ENCODE measurements around the gene MIA2. TPM values are rescaled to one million over a fixed set of nuclear protein-coding genes. Genes with fewer than 3 reads are reported as not detected.

MIA2 gene
- total and polyA plus RNA-seq, 4 donors, result 39.2 to 106 (median 56.4) TPM

GRCh38 chr14:39365354-39365753, 131.6 kb downstream of the MIA2 start:
- no peak for DNase-seq (ENCODE audit: low spot score)
- Histone ChIP-seq H3K9me3 (ENCODE audit: control insufficient read depth in 4 of 4, low read length in 3 of 4) (no peaks in the 10 kb centered on the region), H3K36me3 (ENCODE audit: control insufficient read depth in 4 of 4, insufficient read depth in 3 of 4, low read depth in 1 of 4, low read length in 3 of 4) (peaks cover 0 to 7% (median 1%) of the 10 kb centered on the region in 4 donors), H3K27me3 (ENCODE audit: control insufficient read depth in 4 of 4, insufficient read depth in 4 of 4, low read length in 3 of 4) (no peaks in the 10 kb centered on the region), H3K27ac (ENCODE audit: low read depth in 1 of 2, low read length in 2 of 2) (no peak overlapping the region), H3K9ac (ENCODE audit: low read depth in 1 of 2, low read length in 2 of 2) (no peak overlapping the region), H3K4me3 (ENCODE audit: low read depth in 1 of 3, low read length in 3 of 3) (no peak overlapping the region), H3K4me1 (ENCODE audit: control insufficient read depth in 4 of 4, insufficient read depth in 4 of 4, low read length in 3 of 4) (peaks cover 0 to 2% (median 0%) of the 10 kb centered on the region in 4 donors)
- TF ChIP-seq FOXA2 (IDR thresholded peaks at IDR 0.05) (no peak), ZBTB33 (IDR thresholded peaks at IDR 0.05) (no peak), EGR1 (IDR thresholded peaks at IDR 0.05; ENCODE audit: low read depth in 2 of 2) (no peak), JUND (IDR thresholded peaks at IDR 0.05) (no peak), MAX (IDR thresholded peaks at IDR 0.05) (no peak), SP1 (IDR thresholded peaks at IDR 0.05) (no peak), FOXA1 (IDR thresholded peaks at IDR 0.05) (no peak), HNF4A (conservative IDR thresholded peaks at IDR 0.05) (no peak)
- TF ChIP-seq, protein P1, sequence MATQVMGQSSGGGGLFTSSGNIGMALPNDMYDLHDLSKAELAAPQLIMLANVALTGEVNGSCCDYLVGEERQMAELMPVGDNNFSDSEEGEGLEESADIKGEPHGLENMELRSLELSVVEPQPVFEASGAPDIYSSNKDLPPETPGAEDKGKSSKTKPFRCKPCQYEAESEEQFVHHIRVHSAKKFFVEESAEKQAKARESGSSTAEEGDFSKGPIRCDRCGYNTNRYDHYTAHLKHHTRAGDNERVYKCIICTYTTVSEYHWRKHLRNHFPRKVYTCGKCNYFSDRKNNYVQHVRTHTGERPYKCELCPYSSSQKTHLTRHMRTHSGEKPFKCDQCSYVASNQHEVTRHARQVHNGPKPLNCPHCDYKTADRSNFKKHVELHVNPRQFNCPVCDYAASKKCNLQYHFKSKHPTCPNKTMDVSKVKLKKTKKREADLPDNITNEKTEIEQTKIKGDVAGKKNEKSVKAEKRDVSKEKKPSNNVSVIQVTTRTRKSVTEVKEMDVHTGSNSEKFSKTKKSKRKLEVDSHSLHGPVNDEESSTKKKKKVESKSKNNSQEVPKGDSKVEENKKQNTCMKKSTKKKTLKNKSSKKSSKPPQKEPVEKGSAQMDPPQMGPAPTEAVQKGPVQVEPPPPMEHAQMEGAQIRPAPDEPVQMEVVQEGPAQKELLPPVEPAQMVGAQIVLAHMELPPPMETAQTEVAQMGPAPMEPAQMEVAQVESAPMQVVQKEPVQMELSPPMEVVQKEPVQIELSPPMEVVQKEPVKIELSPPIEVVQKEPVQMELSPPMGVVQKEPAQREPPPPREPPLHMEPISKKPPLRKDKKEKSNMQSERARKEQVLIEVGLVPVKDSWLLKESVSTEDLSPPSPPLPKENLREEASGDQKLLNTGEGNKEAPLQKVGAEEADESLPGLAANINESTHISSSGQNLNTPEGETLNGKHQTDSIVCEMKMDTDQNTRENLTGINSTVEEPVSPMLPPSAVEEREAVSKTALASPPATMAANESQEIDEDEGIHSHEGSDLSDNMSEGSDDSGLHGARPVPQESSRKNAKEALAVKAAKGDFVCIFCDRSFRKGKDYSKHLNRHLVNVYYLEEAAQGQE (IDR thresholded peaks at IDR 0.05), result no peak
- TF ChIP-seq, protein P2, sequence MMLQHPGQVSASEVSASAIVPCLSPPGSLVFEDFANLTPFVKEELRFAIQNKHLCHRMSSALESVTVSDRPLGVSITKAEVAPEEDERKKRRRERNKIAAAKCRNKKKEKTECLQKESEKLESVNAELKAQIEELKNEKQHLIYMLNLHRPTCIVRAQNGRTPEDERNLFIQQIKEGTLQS (IDR thresholded peaks at IDR 0.05), result no peak
- WGBS, result 100% methylated on average over 1 of the region's 1 CpG

DNA sequence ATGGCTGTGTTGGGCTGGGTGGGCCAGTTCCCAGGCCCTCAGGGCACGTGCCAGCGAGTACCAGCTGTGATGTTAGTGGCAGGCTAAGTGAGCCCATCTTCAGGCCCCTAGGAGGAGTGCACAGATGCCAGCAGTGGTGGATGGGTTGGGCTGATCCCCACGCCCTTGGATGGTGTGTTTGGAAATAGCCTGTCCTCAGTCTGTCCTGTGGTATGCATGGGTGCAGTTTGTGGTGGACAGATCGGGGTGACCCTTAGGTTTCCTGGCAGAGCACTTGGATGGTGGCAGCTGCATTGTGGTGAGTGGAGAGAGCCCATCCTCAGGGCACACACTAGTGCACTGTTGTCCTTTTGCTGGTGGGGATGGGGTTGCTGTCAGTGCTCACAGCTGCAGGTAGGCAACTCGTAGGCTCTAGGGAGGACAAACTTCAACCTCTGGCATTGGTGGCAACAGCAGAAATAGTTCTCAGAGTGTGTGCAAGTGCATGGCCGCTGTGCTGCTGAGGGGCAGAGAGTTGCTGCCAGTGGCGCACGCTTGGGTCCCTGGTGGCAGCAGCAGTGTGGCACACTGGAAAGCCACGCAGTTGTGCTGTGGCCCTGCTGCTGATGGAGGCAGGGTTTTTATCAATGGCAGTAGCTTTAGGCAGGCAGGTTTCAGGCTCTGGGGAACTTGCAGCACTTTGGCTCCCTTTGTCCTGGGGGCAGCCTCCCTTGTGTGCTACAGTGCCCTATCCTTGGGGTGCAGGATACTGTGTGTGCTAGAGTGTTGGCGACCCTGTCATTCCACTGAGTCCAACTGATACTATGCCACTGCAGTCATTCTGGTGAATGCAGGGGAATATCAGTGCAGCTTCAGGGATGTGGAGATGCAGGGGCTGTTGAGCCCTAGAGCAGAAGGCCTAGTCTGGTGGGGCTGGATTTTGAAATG, 133.0 kb downstream of the MIA2 start:
- Histone ChIP-seq H3K9ac (ENCODE audit: low read depth in 1 of 2, low read length in 2 of 2) (no peak overlapping the region), H3K36me3 (ENCODE audit: control insufficient read depth in 4 of 4, insufficient read depth in 3 of 4, low read depth in 1 of 4, low read length in 3 of 4) (peaks cover 0 to 6% (median 2%) of the 10 kb centered on the region in 4 donors), H3K4me1 (ENCODE audit: control insufficient read depth in 4 of 4, insufficient read depth in 4 of 4, low read length in 3 of 4) (peaks cover 0 to 2% (median 0%) of the 10 kb centered on the region in 4 donors), H3K4me3 (ENCODE audit: low read depth in 1 of 3, low read length in 3 of 3) (no peak overlapping the region), H3K9me3 (ENCODE audit: control insufficient read depth in 4 of 4, low read length in 3 of 4) (no peaks in the 10 kb centered on the region), H3K27ac (ENCODE audit: low read depth in 1 of 2, low read length in 2 of 2) (no peak overlapping the region), H3K27me3 (ENCODE audit: control insufficient read depth in 4 of 4, insufficient read depth in 4 of 4, low read length in 3 of 4) (no peaks in the 10 kb centered on the region)
- DNase-seq (ENCODE audit: low spot score), result no peak
- 96% methylated on average over 10 of the region's 10 CpGs for WGBS
- no peak for TF ChIP-seq JUND (IDR thresholded peaks at IDR 0.05)
- no peak for TF ChIP-seq NR2F2 (IDR thresholded peaks at IDR 0.05)
- TF ChIP-seq EGR1 (IDR thresholded peaks at IDR 0.05; ENCODE audit: low read depth in 2 of 2), result no peak
- no peak for TF ChIP-seq GABPA (IDR thresholded peaks at IDR 0.05 in 1 of 2, conservative IDR thresholded peaks at IDR 0.05 in 1 of 2)
- TF ChIP-seq HNF4G (IDR thresholded peaks at IDR 0.05), result no peak
- TF ChIP-seq RXRA (IDR thresholded peaks at IDR 0.05), result no peak
- TF ChIP-seq, protein P1 (IDR thresholded peaks at IDR 0.05), result no peak
- TF ChIP-seq FOXA2 (IDR thresholded peaks at IDR 0.05), result no peak
- TF ChIP-seq SP1 (IDR thresholded peaks at IDR 0.05), result no peak
- TF ChIP-seq HNF4A (conservative IDR thresholded peaks at IDR 0.05), result no peak
- TF ChIP-seq, protein P3, sequence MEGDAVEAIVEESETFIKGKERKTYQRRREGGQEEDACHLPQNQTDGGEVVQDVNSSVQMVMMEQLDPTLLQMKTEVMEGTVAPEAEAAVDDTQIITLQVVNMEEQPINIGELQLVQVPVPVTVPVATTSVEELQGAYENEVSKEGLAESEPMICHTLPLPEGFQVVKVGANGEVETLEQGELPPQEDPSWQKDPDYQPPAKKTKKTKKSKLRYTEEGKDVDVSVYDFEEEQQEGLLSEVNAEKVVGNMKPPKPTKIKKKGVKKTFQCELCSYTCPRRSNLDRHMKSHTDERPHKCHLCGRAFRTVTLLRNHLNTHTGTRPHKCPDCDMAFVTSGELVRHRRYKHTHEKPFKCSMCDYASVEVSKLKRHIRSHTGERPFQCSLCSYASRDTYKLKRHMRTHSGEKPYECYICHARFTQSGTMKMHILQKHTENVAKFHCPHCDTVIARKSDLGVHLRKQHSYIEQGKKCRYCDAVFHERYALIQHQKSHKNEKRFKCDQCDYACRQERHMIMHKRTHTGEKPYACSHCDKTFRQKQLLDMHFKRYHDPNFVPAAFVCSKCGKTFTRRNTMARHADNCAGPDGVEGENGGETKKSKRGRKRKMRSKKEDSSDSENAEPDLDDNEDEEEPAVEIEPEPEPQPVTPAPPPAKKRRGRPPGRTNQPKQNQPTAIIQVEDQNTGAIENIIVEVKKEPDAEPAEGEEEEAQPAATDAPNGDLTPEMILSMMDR (IDR thresholded peaks at IDR 0.05; ENCODE audit: low read depth, low read length, missing input control), result no peak
- TF ChIP-seq MAX (IDR thresholded peaks at IDR 0.05), result no peak

Data from liver (tissue), 9 donors.